Skeletal muscle satellite cell (primary cell): Measurements from ENCODE around the gene PRKAR1A.
"Not testable (repeated sequence)": the region's sequence is repeated elsewhere in the genome, so short reads cannot be mapped to it uniquely, and the experiment has no call there.

Experiments
- H3K27me3 ChIP-seq: 2 replicates; pipeline ENCODE4 v1.7.0; 2013; ENCODE audit warnings: low read length; ENCODE audit not compliant: control insufficient read depth, insufficient read depth
- H3K36me3 ChIP-seq: 2 replicates; pipeline ENCODE4 v1.7.0; 2013; ENCODE audit warnings: mild to moderate bottlenecking, control low read depth, low read length; ENCODE audit not compliant: insufficient read depth
- H3K4me1 ChIP-seq: 2 replicates; pipeline ENCODE4 v1.7.0; 2013; ENCODE audit warnings: low read length; ENCODE audit not compliant: control insufficient read depth, insufficient read depth
- H3K4me2 ChIP-seq: 2 replicates; pipeline ENCODE4 v1.7.0; 2013; ENCODE audit warnings: mild to moderate bottlenecking, low read length
- H3K4me3 ChIP-seq: 2 replicates; pipeline ENCODE4 v1.7.0; 2013; ENCODE audit warnings: low read length
- H3K9ac ChIP-seq: 2 replicates; pipeline ENCODE4 v1.7.0; 2013; ENCODE audit warnings: mild to moderate bottlenecking, low read depth, low read length, moderate library complexity
- H3K9me3 ChIP-seq: replicated peaks from 2 replicates; pipeline ENCODE4 v1.7.0; 2013; ENCODE audit warnings: mild to moderate bottlenecking, control low read depth, low read length

The PRKAR1A gene

DNA sequence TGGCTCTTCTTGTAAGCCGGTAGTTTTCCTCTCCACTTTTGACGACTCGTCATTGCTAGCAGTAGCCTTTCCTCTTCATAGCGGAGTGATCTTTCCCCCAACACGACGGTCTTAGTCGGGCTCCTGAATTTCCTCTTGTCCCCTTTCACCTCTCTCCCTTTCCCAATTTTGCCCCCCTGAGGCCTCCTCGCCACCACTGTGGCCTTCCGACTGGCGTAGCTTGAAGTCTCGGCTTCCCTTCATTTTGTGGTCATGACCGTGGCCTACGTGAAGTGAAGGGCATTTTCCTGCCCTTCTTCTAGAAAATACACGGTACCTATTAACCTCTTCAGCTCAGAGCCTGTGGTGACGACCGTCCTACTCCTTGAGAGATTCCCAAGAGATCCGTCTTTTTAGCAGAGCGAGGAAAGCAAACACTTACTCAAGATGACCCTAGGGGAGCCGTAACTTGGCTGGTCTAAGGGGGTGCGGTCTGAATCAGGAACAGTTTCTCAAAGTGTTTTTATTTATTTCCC, 787 bp downstream of the PRKAR1A start:
- Histone ChIP-seq H3K27me3 (no peaks in the 10 kb centered on the region), H3K9me3 (no peaks in the 10 kb centered on the region), H3K4me2 (peak overlapping the region; percentile 85), H3K4me1 (peaks cover 39% of the 10 kb centered on the region), H3K4me3 (peak overlapping the region; percentile 96), H3K36me3 (peaks cover 27% of the 10 kb centered on the region), H3K9ac (peak overlapping the region; percentile 96)

DNA sequence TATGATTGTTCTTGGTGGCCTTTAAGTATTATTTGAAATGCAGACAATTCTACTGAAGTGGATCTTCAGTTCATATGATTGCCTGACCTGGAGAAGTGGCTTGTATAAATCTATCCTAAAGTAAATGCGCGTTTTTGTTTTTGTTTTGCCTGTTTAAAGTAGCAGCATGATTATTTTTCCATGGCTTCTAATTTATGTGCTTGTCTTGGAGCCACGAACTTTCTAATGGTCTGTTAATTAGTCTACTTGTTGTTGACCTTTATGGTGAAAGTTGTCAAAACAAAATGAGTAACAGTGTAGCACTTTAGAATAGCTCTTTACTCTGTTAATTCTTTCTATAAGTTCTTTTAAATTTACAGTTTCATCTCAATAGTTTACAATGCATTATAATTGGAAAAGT, 1.7 kb downstream of the PRKAR1A start:
- H3K9me3 ChIP-seq: no peaks in the 10 kb centered on the region
- H3K4me3 ChIP-seq: peak overlapping the region; percentile 96
- peaks cover 37% of the 10 kb centered on the region for H3K36me3 ChIP-seq
- H3K4me1 ChIP-seq: peaks cover 39% of the 10 kb centered on the region
- no peaks in the 10 kb centered on the region for H3K27me3 ChIP-seq
- peak overlapping the region; percentile 96 for H3K9ac ChIP-seq
- H3K4me2 ChIP-seq: peak overlapping the region; percentile 85

DNA sequence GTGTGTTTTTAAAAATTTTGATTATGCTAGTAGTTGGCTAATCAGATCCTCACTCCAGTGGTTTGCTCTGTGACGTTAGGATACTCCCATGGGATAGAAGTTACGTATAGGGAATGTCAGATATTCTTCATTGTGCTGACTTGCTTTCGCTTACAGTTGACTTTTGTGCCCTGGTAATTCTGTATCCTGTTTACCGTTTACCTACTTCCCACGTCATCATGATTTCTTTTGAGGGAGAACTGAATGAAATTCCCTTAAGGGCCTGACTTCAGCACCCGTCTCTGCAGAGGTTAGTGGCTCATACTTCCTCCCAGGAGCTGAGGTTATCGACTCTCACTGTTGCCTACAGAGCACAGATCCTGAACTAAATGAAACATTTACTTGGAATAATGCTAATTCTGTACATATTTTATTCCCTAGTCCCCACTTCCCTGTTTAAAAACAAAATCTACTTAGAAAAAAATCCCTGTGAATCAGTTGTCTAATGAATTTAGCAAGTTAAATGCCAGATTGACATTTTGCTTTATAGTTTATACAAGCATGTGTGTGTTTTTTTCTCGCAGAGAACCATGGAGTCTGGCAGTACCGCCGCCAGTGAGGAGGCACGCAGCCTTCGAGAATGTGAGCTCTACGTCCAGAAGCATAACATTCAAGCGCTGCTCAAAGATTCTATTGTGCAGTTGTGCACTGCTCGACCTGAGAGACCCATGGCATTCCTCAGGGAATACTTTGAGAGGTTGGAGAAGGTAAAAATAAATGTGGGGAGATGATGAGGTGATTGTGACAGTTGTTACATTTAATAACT, 2.8 kb downstream of the PRKAR1A start:
- no peaks in the 10 kb centered on the region for H3K27me3 ChIP-seq
- H3K4me1 ChIP-seq: peaks cover 33% of the 10 kb centered on the region
- peak overlapping the region; percentile 85 for H3K4me2 ChIP-seq
- H3K9ac ChIP-seq: peak overlapping the region; percentile 96
- no peaks in the 10 kb centered on the region for H3K9me3 ChIP-seq
- peak overlapping the region; percentile 96 for H3K4me3 ChIP-seq
- peaks cover 48% of the 10 kb centered on the region for H3K36me3 ChIP-seq

DNA sequence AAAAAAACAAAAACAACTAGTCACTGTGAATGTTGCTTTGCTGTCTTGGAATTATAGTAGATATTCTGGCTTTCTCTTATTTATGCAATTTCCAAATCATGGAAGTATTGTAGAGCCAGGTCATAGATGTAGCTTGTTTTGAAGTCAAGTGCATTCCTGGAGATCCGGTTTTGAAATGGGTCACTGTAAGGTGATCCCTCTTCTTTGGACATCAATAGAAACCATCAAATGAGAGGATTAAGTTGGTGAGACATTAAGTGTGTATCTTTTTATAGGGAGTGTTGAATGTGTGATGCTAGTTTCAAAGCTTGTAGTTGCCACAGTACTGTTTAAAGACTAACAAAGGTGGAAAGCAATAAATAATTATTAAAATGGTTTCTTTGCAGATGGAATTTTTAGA, 4.5 kb downstream of the PRKAR1A start:
- H3K4me1 ChIP-seq: peaks cover 27% of the 10 kb centered on the region
- peaks cover 48% of the 10 kb centered on the region for H3K36me3 ChIP-seq
- no peak overlapping the region for H3K4me3 ChIP-seq
- no peaks in the 10 kb centered on the region for H3K9me3 ChIP-seq
- H3K9ac ChIP-seq: no peak overlapping the region
- H3K4me2 ChIP-seq: no peak overlapping the region
- no peaks in the 10 kb centered on the region for H3K27me3 ChIP-seq

DNA sequence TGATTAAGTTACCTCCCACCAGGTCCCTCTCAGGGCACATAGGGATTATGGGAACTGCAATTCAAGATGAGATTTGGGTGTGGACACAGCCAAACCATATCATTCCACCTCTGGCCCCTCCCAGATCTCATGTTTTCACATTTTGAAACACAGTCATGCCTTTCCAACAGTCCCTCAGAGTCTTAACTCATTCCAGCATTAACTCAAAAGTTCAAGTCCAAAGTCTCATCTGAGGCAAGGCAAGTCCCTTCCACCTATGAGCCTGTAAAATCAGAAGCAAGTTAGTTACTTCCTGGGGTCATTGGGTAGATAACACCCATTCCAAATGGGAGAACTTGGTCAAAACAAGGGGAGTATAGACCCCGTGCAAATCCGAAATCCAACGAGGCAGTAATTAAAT, 5.4 kb downstream of the PRKAR1A start:
- peaks cover 52% of the 10 kb centered on the region for H3K36me3 ChIP-seq
- H3K9me3 ChIP-seq, H3K27me3 ChIP-seq, H3K4me3 ChIP-seq, H3K9ac ChIP-seq, H3K4me2 ChIP-seq: not testable (repeated sequence)
- H3K4me1 ChIP-seq: peaks cover 27% of the 10 kb centered on the region

DNA sequence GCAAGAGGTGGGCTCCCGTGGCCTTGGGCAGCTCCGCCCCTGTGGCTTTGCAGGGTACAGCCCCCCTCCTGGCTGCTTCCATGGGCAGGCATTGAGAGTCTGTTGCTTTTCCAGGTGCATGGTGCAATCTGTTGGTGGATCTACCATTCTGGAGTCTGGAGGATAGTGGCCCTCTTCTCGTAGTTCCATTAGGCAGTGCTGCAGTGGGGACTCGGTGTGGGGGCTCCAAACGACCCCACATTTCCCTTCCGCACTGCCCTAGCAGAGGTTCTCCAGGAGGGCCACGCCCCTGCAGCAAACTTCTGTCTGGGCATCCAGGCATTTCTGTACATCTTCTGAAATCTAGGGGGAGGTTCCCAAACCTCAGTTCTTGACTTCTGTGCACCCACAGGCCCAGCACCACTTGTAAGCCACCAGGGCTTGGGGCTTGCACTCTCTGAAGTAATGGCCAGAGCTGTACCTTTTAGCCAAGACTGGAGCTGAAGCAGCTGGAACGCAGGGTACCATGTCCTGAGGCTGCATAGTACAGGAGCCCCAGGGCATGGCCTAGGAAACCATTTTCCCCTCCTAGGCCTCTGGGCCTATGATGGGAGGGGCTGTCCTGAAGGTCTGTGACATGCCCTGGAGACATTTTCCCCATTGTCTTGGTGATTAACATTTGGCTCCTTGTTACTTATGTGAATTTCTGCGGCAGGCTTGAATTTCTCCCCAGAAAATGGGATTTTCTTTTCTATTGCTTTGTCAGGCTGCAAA, 6.0 kb downstream of the PRKAR1A start:
- Histone ChIP-seq H3K4me1 (peaks cover 27% of the 10 kb centered on the region), H3K9me3 (no peaks in the 10 kb centered on the region), H3K36me3 (peaks cover 59% of the 10 kb centered on the region), H3K9ac (no peak overlapping the region), H3K27me3 (no peaks in the 10 kb centered on the region), H3K4me3 (no peak overlapping the region), H3K4me2 (no peak overlapping the region)

DNA sequence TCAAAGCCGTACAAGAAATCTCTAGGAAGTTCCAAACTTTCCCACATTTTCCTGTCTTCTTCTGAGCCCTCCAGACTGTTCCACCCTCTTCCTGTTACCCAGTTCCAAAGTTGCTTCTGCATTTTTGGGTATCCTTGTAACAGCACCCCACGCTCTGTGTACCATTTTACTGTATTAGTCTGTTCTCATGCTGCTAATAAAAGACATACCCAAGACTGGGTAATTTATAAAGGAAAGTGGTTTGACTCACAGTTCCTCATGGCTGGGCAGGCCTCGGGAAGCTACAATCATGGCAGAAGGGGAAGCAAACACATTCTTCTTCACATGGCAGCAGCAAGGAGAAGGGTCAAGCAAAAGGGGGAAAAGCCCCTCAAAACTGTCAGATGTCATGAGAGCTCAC, 6.8 kb downstream of the PRKAR1A start:
- H3K4me1 ChIP-seq: peaks cover 27% of the 10 kb centered on the region
- H3K27me3 ChIP-seq: not testable (repeated sequence)
- peaks cover 67% of the 10 kb centered on the region for H3K36me3 ChIP-seq

DNA sequence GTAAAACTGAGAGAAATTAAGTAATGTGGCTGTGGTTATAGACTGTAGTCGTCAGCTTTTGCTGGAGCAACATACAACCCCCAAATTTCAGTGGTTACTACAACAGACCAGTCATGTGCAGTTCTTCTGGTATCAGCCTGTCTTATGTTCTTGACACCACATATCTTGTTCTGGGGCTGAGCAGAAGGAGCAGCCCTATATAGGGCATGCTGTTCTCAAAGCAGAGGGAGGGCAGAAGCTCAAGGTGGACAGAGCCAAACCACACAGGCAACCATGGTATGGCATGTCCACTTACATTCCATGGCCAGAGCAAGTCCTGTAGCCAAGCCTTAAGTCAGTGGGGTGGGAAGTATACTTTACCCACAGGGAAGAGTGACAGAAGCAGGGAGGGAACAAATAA, 7.7 kb downstream of the PRKAR1A start:
- no peak overlapping the region for H3K4me2 ChIP-seq
- H3K9me3 ChIP-seq: no peaks in the 10 kb centered on the region
- H3K4me3 ChIP-seq: no peak overlapping the region
- peaks cover 75% of the 10 kb centered on the region for H3K36me3 ChIP-seq
- no peaks in the 10 kb centered on the region for H3K27me3 ChIP-seq
- no peak overlapping the region for H3K9ac ChIP-seq
- H3K4me1 ChIP-seq: peaks cover 18% of the 10 kb centered on the region

More for the DNA sequence above, 6.8 kb downstream of the PRKAR1A start:
- not testable (repeated sequence) for H3K9me3 ChIP-seq, H3K4me3 ChIP-seq, H3K4me2 ChIP-seq, H3K9ac ChIP-seq

DNA sequence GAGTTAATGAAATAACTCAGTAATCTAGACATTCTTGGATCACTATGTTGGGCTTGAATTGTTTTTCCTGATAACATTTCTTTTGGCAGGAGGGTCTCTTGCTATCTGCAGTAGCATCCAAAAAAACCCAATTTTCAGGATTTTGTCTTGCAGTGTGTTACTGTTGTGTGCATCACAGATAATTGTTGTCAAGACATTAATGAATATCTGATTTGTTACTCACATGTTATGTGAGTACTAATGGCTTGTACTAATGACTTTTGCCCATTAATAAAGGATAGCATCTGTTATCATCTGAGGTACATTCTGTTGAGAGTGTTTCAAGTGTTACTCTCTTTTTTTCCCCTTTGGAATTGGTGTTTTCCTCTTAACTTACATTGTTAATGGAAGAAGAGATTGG, 10.0 kb downstream of the PRKAR1A start:
- Histone ChIP-seq H3K36me3 (peaks cover 79% of the 10 kb centered on the region), H3K9me3 (no peaks in the 10 kb centered on the region), H3K27me3 (no peaks in the 10 kb centered on the region), H3K4me3 (no peak overlapping the region), H3K4me2 (no peak overlapping the region), H3K4me1 (no peaks in the 10 kb centered on the region), H3K9ac (no peak overlapping the region)

DNA sequence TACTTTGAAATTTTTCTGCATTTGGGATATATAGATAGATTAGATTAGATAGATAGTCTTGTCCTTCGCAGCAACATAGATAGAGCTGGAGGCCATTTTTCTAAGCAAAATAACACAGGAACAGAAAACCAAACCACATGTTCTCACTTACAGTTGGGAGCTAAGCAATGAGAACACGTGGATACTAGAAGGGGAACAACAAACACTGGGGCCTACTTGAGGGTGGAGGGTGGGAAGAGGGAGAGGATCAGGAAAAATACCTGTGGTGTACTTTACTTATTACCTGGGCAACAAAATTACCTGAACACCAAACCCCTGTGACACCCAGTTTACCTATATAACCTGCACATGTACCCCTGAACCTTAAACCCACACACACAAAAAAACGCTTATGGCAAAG, 14.3 kb downstream of the PRKAR1A start:
- peaks cover 91% of the 10 kb centered on the region for H3K36me3 ChIP-seq
- H3K4me2 ChIP-seq: no peak overlapping the region
- no peaks in the 10 kb centered on the region for H3K9me3 ChIP-seq
- no peaks in the 10 kb centered on the region for H3K4me1 ChIP-seq
- no peak overlapping the region for H3K9ac ChIP-seq
- no peaks in the 10 kb centered on the region for H3K27me3 ChIP-seq
- H3K4me3 ChIP-seq: no peak overlapping the region

DNA sequence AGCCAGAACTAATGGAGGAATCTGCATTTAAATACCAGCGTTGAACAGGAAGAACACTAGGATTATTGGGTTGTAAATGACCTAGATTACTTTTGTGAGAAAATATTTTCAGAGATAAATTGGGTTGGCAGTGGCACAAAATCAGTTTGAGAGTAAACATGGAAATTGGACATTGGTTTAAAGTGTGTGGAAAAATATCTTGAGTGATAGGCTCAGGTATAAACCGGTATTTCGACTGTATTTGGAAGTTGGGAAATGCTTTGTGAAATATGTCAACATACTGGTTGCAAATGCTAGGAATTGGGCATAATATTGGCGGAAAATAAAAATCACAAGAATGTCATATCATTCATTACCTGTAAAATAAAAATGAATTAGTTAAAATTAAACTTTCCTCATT, 15.1 kb downstream of the PRKAR1A start:
- no peaks in the 10 kb centered on the region for H3K9me3 ChIP-seq
- no peak overlapping the region for H3K4me2 ChIP-seq
- no peaks in the 10 kb centered on the region for H3K4me1 ChIP-seq
- no peak overlapping the region for H3K9ac ChIP-seq
- peaks cover 97% of the 10 kb centered on the region for H3K36me3 ChIP-seq
- no peak overlapping the region for H3K4me3 ChIP-seq
- no peaks in the 10 kb centered on the region for H3K27me3 ChIP-seq
